ENCODE measurements around the gene UGP2.

Gene UGP2

GRCh38 chr2:63914311-63914710, 72.6 kb downstream of the UGP2 start:
- TF ChIP-seq TCF12 (IDR thresholded peaks at IDR 0.05; ENCODE audit: low read depth) (no peak), REST (IDR thresholded peaks at IDR 0.05; ENCODE audit: low read depth) (no peak), YY1 (IDR thresholded peaks at IDR 0.05; ENCODE audit: low read depth) (no peak), NFIC (IDR thresholded peaks at IDR 0.05) (no peak), ZBTB7A (IDR thresholded peaks at IDR 0.05; ENCODE audit: low read depth) (no peak), RAD21 (IDR thresholded peaks at IDR 0.05; ENCODE audit: low read depth) (no peak), FOXM1 (IDR thresholded peaks at IDR 0.05; ENCODE audit: borderline replicate concordance, low read depth) (no peak), CEBPB (IDR thresholded peaks at IDR 0.05) (no peak), EP300 (IDR thresholded peaks at IDR 0.05; ENCODE audit: borderline replicate concordance) (no peak), TEAD4 (IDR thresholded peaks at IDR 0.05) (no peak), TAF1 (IDR thresholded peaks at IDR 0.05; ENCODE audit: low read depth) (no peak), CREB1 (IDR thresholded peaks at IDR 0.05; ENCODE audit: low read depth) (no peak)
- TF ChIP-seq, protein P1, sequence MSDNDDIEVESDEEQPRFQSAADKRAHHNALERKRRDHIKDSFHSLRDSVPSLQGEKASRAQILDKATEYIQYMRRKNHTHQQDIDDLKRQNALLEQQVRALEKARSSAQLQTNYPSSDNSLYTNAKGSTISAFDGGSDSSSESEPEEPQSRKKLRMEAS (IDR thresholded peaks at IDR 0.05) = no peak
- TF ChIP-seq, protein P2, sequence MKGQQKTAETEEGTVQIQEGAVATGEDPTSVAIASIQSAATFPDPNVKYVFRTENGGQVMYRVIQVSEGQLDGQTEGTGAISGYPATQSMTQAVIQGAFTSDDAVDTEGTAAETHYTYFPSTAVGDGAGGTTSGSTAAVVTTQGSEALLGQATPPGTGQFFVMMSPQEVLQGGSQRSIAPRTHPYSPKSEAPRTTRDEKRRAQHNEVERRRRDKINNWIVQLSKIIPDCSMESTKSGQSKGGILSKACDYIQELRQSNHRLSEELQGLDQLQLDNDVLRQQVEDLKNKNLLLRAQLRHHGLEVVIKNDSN (IDR thresholded peaks at IDR 0.05) = no peak

- TF ChIP-seq, protein P1 (IDR thresholded peaks at IDR 0.05) = no peak
- TF ChIP-seq TAF1 (IDR thresholded peaks at IDR 0.05; ENCODE audit: low read depth) (no peak), REST (IDR thresholded peaks at IDR 0.05; ENCODE audit: low read depth) (no peak), CEBPB (IDR thresholded peaks at IDR 0.05) (no peak), YY1 (IDR thresholded peaks at IDR 0.05; ENCODE audit: low read depth) (no peak), EP300 (IDR thresholded peaks at IDR 0.05; ENCODE audit: borderline replicate concordance) (no peak), FOXM1 (IDR thresholded peaks at IDR 0.05; ENCODE audit: borderline replicate concordance, low read depth) (no peak), CREB1 (IDR thresholded peaks at IDR 0.05; ENCODE audit: low read depth) (no peak), RAD21 (IDR thresholded peaks at IDR 0.05; ENCODE audit: low read depth) (no peak), TEAD4 (IDR thresholded peaks at IDR 0.05) (no peak), TCF12 (IDR thresholded peaks at IDR 0.05; ENCODE audit: low read depth) (no peak), NFIC (IDR thresholded peaks at IDR 0.05) (no peak), EGR1 (IDR thresholded peaks at IDR 0.05) (no peak), ZBTB7A (IDR thresholded peaks at IDR 0.05; ENCODE audit: low read depth) (no peak)
- TF ChIP-seq, protein P2 (IDR thresholded peaks at IDR 0.05) = no peak
These were observed 85.1 kb downstream of the UGP2 start for GRCh38 chr2:63926815-63927214.

All from Ishikawa (cell line).